NT2/D1 (cell line): Measurements from ENCODE around the gene ULK4.

Experiments used
- SUZ12 ChIP-seq: IDR thresholded peaks from 2 replicates; pipeline ENCODE4 v1.6.1; 2011; ENCODE audit not compliant: insufficient read length, insufficient read depth; ENCODE audit errors: extremely low read depth
- YY1 ChIP-seq: IDR thresholded peaks from 2 replicates; pipeline ENCODE4 v1.6.1; 2011; ENCODE audit not compliant: insufficient read length, insufficient read depth
- ZNF274 ChIP-seq: IDR thresholded peaks from 2 replicates; pipeline ENCODE4 v1.6.1; 2011; ENCODE audit warnings: mild to moderate bottlenecking, low read depth, low read length

DNA sequence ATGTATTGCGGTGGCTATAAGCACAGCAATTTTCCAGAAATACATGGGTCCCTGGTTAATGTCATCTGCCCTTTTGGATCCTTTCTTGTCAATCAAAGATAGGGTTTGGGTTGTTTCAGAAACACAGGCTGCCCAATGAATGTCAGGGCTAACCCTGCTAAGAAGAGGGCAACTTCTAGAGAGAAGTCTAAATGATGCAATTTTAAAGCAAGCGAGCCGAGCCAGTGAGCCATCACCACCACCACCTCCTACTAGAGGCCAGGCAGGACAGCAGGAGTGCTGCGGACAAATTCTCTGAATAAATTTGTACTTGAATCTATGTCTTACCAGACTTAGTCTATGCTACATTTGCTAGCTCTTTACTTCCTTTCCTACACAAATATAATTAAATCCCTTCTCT lies 514.2 kb downstream of the ULK4 start:
- TF ChIP-seq YY1 (no peak), ZNF274 (no peak), SUZ12 (no peak)
